ENCODE measurements around the gene CACNA2D4.

The CACNA2D4 gene

GRCh38 chr12:1811948-1812291 lies 106.5 kb downstream of the CACNA2D4 start:
- DNase-seq = no peak

- DNase-seq = no peak
Observed at GRCh38 chr12:1811281-1811947, 107.0 kb downstream of the CACNA2D4 start.

GRCh38 chr12:1810931-1811280 lies 107.5 kb downstream of the CACNA2D4 start:
- DNase-seq = no peak

GRCh38 chr12:1810201-1810930 lies 108.1 kb downstream of the CACNA2D4 start:
- no peak for DNase-seq

GRCh38 chr12:1809591-1810190 lies 108.8 kb downstream of the CACNA2D4 start:
- DNase-seq = no peak

- no peak for DNase-seq
Observed at GRCh38 chr12:1808798-1809480, 109.5 kb downstream of the CACNA2D4 start.

- DNase-seq = no peak
Observed at GRCh38 chr12:1808036-1808797, 110.2 kb downstream of the CACNA2D4 start.

GRCh38 chr12:1807087-1807860 lies 111.2 kb downstream of the CACNA2D4 start:
- no peak for DNase-seq

- no peak for DNase-seq
Observed at GRCh38 chr12:1806301-1807086, 112.0 kb downstream of the CACNA2D4 start.

GRCh38 chr12:1805441-1806081 lies 112.9 kb downstream of the CACNA2D4 start:
- no peak for DNase-seq

GRCh38 chr12:1804545-1805332 lies 113.7 kb downstream of the CACNA2D4 start:
- peak; percentile 94 for DNase-seq

GRCh38 chr12:1803736-1804135 lies 114.7 kb downstream of the CACNA2D4 start:
- DNase-seq = no peak

- no peak for DNase-seq
Observed at GRCh38 chr12:1801303-1801975, 117.0 kb downstream of the CACNA2D4 start.

- peak; percentile 91 for DNase-seq
Observed at GRCh38 chr12:1800401-1801302, 117.8 kb downstream of the CACNA2D4 start.

- no peak for DNase-seq
Observed at GRCh38 chr12:1799882-1800400, 118.5 kb downstream of the CACNA2D4 start.

- DNase-seq = peak; percentile 56
Observed at GRCh38 chr12:1799051-1799881, 119.2 kb downstream of the CACNA2D4 start.

GRCh38 chr12:1798641-1799020 lies 119.8 kb downstream of the CACNA2D4 start:
- no peak for DNase-seq

All from islet precursor cell (in vitro differentiated cells).